Body of pancreas (tissue), 4 donors: ENCODE measurements around the gene SPTSSA.

ENCODE experiments used
- POLR2A ChIP-seq, 3 donors: fragments of 450-650 bp; IDR thresholded peaks; one replicate each; pipeline ENCODE4 v1.6.1; 2016; ENCODE audit warnings: antibody characterized with exemption in 3 of 3, mild to moderate bottlenecking in 2 of 3
- TF ChIP-seq, protein P1 (sequence below), 7 experiments: fragments of 450-650 bp in 4 of 7; fragments of 200-600 bp in 3 of 7; sonication (generic) in 3 of 7; IDR thresholded peaks; one replicate each; pipeline ENCODE4 v1.5.1; 2016 to 2019; ENCODE audit warnings: antibody characterized with exemption in 7 of 7

DNA sequence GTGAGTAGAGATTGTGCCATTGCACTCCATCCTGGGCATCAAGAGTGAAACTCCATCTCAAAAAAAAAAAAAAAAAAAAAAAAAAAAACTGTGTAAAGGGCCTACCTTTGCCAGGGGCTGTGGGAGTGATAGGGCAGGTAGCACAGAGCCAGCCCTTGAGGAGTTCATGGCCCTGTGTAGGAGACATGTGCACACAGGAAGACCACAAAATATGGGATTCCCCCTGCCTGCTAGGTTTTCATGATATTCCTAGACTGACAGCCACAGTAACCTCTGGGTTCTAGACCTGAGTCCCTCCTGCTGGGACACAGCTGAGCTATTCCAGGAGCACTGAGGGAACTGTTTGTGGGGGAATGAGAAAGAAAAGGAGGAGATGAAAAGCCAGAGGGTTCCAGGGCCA lies 8.3 kb upstream of the SPTSSA start:
- TF ChIP-seq, protein P1, sequence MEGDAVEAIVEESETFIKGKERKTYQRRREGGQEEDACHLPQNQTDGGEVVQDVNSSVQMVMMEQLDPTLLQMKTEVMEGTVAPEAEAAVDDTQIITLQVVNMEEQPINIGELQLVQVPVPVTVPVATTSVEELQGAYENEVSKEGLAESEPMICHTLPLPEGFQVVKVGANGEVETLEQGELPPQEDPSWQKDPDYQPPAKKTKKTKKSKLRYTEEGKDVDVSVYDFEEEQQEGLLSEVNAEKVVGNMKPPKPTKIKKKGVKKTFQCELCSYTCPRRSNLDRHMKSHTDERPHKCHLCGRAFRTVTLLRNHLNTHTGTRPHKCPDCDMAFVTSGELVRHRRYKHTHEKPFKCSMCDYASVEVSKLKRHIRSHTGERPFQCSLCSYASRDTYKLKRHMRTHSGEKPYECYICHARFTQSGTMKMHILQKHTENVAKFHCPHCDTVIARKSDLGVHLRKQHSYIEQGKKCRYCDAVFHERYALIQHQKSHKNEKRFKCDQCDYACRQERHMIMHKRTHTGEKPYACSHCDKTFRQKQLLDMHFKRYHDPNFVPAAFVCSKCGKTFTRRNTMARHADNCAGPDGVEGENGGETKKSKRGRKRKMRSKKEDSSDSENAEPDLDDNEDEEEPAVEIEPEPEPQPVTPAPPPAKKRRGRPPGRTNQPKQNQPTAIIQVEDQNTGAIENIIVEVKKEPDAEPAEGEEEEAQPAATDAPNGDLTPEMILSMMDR (IDR thresholded peaks at IDR 0.05), result no peak
- TF ChIP-seq POLR2A (IDR thresholded peaks at IDR 0.05), result no peak
